ENCODE results near the gene ZFX.

DNA sequence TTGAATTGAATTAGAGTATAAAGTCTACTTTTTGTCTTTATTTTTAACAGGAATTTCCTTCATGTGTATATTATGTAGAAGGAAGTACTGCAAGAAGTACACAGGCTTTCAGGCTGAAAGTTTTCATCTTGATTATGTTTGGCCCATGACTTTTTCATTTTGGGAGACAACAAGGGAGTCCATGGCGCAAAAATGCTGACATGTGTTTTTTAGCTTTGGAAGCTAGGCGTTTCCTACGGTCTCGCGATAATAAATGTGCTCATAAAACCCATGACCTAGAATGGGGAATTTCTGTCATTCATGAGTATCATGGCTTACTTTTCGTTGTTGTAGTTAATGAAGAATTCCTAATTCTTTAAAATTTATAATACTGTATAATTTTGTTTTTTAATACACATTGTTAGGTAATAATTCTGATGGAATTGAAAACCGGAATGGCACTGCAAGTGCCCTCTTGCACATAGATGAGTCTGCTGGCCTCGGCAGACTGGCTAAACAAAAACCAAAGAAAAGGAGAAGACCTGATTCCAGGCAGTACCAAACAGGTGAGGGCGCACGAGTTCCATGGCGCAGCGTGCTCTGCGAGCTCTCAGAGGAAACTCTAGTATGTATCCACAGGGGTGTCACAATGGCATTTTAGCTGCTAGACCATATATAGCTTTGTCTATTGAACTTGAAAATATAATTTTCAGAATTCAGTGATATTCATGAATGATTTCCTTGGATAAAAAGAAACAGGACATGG, 59.1 kb downstream of the ZFX start:
- TF ChIP-seq CTCF (IDR thresholded peaks at IDR 0.05) (no peak), POLR2AphosphoS5 (IDR thresholded peaks at IDR 0.05) (no peak), POLR2A (IDR thresholded peaks at IDR 0.05) (no peak)

Data from suprapubic skin (tissue), 4 donors.